ENCODE data around the gene APPL1.

The APPL1 gene, protein sequence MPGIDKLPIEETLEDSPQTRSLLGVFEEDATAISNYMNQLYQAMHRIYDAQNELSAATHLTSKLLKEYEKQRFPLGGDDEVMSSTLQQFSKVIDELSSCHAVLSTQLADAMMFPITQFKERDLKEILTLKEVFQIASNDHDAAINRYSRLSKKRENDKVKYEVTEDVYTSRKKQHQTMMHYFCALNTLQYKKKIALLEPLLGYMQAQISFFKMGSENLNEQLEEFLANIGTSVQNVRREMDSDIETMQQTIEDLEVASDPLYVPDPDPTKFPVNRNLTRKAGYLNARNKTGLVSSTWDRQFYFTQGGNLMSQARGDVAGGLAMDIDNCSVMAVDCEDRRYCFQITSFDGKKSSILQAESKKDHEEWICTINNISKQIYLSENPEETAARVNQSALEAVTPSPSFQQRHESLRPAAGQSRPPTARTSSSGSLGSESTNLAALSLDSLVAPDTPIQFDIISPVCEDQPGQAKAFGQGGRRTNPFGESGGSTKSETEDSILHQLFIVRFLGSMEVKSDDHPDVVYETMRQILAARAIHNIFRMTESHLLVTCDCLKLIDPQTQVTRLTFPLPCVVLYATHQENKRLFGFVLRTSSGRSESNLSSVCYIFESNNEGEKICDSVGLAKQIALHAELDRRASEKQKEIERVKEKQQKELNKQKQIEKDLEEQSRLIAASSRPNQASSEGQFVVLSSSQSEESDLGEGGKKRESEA

DNA sequence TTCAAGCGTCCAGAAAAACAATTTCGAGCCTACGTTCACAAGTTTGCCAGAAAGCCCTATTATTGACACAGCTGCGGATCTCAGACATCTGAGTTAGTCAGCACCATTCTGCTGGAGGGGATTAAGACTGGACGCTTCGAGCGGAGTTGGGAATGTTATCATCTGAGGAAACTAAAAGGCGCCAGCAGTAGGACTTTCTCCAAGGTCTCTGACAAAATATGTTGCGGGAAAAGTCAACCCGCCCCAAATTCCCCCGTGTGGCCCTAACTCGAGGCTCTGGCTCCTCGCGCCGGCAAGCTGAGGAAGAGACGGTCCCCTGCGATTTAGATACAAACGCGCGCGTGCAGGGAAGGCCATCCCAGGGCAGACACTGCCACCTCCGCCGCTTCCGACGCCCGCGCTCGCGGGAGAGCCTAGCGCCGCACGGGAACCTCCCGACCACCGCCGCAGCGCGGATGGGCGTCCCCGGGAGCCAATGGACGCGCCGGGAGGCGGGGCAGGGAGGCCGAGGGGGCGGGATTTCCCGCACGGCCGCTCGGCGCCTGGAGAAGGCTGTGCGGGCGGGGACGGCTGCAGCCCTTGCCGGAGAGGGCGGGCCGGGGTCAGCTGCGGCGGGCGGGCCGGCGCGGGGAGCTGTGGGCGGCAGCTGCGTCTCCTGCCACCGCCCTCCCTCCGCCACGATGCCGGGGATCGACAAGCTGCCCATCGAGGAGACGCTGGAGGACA is at the start of gene APPL1:
TSS of gene APPL1 (plus strand) at position 526 of the 726 bp plus-strand sequence. CDS start at position 681, 155 bp downstream.
- ChIA-PET POLR2A (interaction anchor here (1.1 kb wide), 1 partner anchor 329 kb away, joined by 4 read pairs; the partner anchor contains the start of gene PDE12), CTCF (interaction anchor here (1.1 to 1.5 kb wide), 4 partner anchors 57 to 232 kb away, joined by 3 to 9 read pairs (median 7); no protein-coding TSS in a partner anchor)
- peak; percentile 33 for DNase-seq (ENCODE audit: low read depth, low spot score)
- peak within 1 kb of the TSS; percentile 92 for H3K4me3 ChIP-seq (ENCODE audit: low read depth, low read length)
- TF ChIP-seq, protein P1, sequence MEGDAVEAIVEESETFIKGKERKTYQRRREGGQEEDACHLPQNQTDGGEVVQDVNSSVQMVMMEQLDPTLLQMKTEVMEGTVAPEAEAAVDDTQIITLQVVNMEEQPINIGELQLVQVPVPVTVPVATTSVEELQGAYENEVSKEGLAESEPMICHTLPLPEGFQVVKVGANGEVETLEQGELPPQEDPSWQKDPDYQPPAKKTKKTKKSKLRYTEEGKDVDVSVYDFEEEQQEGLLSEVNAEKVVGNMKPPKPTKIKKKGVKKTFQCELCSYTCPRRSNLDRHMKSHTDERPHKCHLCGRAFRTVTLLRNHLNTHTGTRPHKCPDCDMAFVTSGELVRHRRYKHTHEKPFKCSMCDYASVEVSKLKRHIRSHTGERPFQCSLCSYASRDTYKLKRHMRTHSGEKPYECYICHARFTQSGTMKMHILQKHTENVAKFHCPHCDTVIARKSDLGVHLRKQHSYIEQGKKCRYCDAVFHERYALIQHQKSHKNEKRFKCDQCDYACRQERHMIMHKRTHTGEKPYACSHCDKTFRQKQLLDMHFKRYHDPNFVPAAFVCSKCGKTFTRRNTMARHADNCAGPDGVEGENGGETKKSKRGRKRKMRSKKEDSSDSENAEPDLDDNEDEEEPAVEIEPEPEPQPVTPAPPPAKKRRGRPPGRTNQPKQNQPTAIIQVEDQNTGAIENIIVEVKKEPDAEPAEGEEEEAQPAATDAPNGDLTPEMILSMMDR (IDR thresholded peaks at IDR 0.05; ENCODE audit: insufficient read depth, low read length, missing control alignments) = no peak

DNA sequence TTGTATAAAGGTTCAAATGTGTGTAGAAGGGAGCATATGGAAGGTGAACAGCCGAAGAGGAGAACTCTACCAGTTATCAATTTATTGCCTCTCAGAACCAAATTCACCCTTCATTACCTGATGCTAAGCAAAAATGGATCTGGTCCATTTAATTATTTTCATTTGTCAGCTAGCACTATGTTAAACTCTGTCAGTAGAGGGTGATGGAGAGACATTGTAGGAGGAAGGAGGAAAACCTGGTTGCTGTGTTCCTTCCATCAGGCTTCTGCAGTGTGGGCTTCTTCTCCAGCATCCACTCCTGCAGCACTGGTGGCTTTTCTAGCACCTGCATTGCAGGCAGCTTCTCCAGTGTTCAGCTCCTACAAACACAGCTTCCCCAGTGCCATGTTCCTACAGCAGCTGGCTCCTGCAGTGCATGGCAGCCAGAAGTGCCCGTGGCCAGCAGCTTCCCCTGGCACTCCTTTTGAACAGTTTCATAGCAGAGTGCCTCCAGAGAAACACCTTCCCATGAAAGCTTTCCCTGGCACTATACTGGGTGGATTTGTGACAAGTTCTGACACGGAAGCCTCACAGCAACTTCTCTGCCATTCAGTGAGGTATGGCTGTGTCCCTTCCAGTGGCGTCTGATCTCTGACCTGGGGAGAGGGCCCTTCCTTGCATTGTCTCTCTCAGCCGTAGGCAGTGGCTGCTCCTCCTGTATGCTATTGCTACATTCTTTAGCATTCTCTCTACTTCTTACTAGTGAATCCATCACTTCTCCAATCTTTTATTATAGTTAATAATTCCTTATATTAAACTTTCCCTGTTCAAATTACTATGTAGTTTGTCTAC is 47.7 kb upstream of the APPL1 start:
- POLR2A ChIA-PET = no interaction called here
- no peak for DNase-seq (ENCODE audit: low read depth, low spot score)
- CTCF ChIA-PET = interaction anchor here (0.8 to 3.0 kb wide), 8 partner anchors 9 to 381 kb away, joined by 3 to 33 read pairs (median 3); partner anchors contain the start of gene HESX1

DNA sequence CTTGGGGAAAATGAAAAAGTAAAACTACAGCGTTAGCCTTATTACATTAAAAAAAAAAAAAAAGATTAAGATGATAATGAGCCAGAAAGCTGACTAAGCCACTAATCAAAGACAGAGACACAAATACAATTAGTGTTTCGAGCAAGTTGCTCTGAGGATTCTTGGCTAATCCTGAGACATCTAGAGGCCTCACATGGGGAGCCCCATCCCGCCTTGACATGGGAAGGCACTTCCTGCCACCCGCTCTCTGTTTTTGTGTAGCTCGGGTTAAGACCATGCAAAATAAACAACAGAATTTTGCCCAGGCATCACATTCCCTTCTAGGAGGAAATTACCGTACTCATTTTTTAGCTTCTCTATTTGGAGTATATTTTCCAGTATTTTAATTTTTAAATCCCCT is 43.0 kb upstream of the APPL1 start:
- ChIA-PET POLR2A (no interaction called here), CTCF (interaction anchor here (1.7 to 2.4 kb wide), 2 partner anchors 11 to 15 kb away, joined by 4 to 12 read pairs; no protein-coding TSS in a partner anchor)

More for the DNA sequence above, 47.7 kb upstream of the APPL1 start:
- no peak overlapping the region for H3K4me3 ChIP-seq (ENCODE audit: low read depth, low read length)
- TF ChIP-seq, protein P1 (IDR thresholded peaks at IDR 0.05; ENCODE audit: insufficient read depth, low read length, missing control alignments) = peak; percentile 22

DNA sequence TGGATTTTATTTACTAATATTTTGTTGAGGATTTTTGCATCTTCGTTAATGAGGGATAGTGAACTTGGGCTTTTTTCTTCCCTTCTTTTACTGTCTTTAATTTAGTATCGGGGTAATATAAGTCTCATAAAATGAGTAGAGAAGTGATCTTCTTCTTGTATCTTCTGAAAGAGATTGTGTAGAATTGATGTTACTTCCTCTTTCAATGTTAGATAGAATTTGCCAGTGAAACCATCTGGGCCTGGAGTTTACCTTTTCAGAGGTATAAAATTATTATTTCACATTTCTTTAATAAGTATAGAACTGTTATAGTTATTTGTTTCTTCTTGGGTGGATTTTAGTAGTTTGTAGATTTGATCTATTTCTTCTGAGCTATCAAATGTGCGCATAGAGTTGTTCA is 35.5 kb upstream of the APPL1 start:
- ChIA-PET POLR2A (no interaction called here), CTCF (interaction anchor here (0.9 kb wide), 1 partner anchor 30 kb away, joined by 3 read pairs; no protein-coding TSS in a partner anchor)
- H3K4me3 ChIP-seq (ENCODE audit: low read depth, low read length) = no peak overlapping the region
- TF ChIP-seq, protein P1 (IDR thresholded peaks at IDR 0.05; ENCODE audit: insufficient read depth, low read length, missing control alignments) = no peak
- DNase-seq (ENCODE audit: low read depth, low spot score) = no peak

More for the DNA sequence above, 43.0 kb upstream of the APPL1 start:
- no peak for DNase-seq (ENCODE audit: low read depth, low spot score)
- TF ChIP-seq, protein P1 (IDR thresholded peaks at IDR 0.05; ENCODE audit: insufficient read depth, low read length, missing control alignments) = no peak
- no peak overlapping the region for H3K4me3 ChIP-seq (ENCODE audit: low read depth, low read length)

DNA sequence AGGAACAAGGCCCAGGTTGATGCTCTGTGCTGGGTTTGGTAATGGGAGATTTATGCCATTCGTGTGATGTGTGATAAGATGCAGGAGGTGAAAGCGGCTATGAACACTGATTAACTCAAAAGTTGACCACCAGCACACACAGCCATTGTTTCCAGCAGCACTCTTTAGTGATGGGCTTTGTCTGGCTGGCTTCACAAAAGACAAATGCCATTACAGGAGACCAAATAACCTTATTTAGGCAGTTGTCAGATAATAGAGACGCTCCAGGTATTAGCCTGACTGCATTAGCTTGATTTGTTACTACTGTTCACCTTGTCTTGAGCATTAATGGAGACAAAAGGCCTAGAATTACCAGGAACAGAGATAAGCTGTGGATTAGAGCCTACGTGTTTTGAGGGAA is 32.9 kb upstream of the APPL1 start:
- H3K4me3 ChIP-seq (ENCODE audit: low read depth, low read length) = no peak overlapping the region
- no peak for DNase-seq (ENCODE audit: low read depth, low spot score)
- POLR2A ChIA-PET = no interaction called here
- CTCF ChIA-PET = interaction anchor here (1.3 kb wide), 1 partner anchor 24 kb away, joined by 4 read pairs; no protein-coding TSS in a partner anchor
- TF ChIP-seq, protein P1 (IDR thresholded peaks at IDR 0.05; ENCODE audit: insufficient read depth, low read length, missing control alignments) = no peak

Measured in AG04449 (cell line).